Measurements from ENCODE around the gene FAM78B. TPM values are rescaled to one million over a fixed set of nuclear protein-coding genes. Genes with fewer than 3 reads are reported as not detected.
A peak's percentile ranks its signal among the peaks of the same experiment; 100 is the strongest.

Gene FAM78B
- total RNA-seq, 1 donor from 2014 or later, result 0.34 TPM

DNA sequence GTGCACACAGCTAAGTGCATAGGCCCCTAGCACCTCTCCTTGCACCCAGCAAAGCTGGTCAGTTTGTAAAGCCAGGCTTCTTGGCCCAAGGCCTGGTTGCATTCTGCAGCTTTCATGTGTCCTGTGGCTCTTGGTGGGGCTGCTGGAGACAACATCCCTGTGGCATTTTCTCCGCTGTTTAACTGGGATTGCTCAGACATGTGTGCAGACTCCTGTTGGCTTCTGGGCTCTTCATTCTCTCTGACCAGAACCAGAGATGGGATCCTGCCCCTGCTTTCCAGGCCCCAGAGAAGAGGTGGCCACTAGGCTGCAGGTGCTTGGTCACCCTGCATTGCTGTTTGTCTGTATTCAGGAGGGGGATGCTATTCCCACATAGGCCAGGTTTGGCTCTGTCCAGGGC lies 50.8 kb downstream of the FAM78B start:
- DNase-seq, result no peak

DNA sequence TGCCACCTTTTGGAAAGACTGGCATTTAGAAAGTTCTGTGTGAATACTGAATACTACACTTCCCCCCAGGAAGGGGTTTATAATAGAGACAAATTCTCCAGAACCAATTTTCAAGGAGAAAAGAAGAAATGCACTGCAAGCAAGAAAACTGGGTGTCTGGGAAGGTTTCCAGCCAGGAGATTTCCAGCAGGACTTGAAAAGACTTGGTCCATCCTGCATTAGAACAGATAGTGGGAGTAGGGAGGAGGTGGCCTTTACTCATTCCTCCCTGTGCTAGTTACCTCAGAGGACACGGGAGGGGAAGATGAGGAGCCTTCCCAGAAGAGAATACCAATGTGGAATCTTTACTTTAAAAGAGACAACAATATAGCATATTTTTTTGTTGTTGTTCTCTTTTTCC lies 52.4 kb downstream of the FAM78B start:
- DNase-seq, result no peak

DNA sequence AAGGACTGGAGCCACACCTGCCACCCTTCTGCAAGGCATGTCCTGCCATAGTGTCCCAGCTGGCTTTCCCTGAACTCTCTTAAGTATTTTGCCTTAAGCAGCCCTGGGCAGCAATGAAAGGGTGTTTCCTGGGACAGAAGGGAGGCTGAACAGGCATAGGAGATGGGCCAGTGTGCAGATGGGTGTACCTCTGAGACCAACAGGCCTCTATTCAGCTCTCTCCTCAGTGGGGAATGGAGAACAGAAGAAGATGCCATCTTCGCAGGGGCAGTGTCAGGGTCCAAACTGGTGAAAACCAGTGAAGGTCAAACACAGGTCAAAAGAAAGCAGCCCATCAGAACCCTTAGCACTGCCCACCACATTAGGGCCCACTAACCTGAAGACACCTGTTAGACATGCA lies 53.2 kb downstream of the FAM78B start:
- DNase-seq, result no peak

DNA sequence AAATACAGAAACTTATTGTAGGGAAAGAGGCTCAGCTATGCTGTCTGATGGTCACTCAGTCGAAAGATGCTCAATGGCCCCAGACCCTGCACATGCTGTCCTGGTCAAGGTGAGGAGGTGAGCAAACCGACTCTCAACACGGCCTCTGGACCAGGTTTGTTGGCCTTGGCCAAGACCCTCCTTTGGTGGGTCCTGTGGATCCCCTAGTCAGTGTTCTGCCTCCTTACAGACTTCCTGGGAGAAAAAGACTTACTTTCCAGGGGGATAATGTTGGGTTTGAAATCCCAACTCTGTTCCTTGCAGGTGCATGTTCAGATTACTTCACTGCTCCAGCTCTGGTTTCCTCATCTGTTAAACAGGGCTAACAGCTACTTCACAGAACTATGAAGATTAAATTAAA lies 53.8 kb downstream of the FAM78B start:
- no peak for DNase-seq

DNA sequence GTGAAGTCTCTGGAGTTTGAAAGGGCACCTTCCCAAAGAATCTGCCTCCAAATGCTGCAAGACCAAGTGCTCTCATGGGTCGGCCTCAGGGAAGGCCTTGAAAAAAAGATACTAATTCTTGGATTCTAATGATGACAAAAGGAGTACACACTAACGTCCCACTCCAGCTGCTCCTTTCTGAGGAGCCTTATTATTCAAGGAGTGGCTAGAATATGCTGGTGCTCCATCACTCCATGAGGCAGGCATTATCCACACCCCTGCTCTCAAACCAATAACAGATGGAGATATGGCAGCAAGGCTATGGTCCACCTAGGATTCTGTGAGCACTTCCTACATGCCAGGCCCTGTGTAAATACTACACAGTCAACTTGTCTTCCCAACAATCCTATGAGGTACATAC lies 54.4 kb downstream of the FAM78B start:
- DNase-seq, result no peak

DNA sequence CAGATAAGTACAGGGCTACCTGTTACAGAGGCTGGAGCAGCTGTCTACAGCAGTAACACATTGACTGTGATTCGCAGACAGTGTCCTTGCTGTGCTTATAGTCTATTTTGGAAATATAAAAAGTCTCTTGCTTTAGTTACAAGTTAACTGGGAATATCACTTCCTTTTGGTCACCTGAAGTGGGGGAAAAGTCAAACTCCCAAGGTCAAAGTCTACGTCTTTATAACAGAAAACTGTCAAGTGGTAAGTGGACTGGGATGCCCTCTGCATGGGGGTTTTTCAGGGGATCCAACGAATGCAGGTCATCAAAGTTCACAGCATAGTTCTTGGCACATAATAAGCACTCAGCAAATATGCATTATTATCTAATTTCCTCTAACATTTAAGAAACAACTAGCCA lies 55.4 kb downstream of the FAM78B start:
- DNase-seq, result no peak

DNA sequence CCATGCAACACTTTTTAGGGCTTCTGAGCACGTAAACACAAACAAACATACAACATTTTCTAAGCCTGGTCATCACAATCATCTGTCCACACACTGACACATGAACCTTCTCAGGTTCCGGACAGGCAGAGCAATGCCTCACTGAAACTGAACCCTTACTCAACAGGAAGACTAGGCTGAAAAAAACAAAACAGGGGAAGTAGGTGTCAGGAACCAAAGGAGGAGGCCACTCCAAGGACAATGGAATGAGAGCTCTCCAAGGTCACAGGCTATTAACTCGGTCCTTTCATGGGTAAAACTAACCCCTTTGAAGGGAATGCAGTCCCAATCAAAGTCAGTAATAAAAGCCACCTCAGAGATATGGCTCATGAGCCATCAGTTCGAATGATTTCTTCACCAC lies 76.6 kb downstream of the FAM78B start:
- no peak for DNase-seq

DNA sequence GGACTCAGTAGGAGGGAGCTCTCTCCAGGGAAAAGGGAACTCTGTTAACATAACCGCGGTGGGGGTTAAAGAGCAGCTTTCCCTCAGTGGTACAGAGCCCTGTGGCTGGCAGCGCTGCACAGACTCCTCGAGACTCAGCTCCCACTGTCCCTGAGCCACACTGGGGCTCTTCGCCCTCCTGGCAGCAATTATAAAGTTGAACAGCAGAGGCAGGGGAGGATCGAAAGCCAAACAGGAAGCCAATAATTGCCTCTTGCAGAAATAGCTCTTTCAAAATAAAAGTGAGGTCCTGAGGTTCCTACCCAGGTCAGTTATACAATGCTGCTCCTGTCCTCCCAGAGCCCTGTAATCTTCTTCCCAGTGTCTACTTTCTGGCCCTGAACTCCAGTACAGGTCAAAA lies 77.0 kb downstream of the FAM78B start:
- DNase-seq, result no peak

DNA sequence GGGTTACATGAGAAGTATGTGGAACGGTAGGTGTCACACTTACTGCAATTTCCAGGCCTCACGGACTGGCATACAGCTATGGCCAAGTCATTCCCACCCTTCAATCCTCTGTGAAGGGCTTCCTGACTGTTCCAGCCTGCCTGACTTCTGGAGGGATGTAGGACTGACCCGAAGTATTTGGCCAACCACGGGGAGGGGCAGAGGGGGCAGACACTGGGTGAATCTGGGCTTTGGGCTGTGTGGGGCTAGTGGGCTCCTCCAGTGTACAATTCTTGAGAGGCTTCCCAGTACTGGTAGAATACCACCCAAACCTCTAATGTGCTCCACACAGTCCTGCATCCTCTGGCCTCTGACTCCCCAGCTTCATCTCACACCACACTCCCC lies 78.2 kb downstream of the FAM78B start:
- DNase-seq, result no peak

DNA sequence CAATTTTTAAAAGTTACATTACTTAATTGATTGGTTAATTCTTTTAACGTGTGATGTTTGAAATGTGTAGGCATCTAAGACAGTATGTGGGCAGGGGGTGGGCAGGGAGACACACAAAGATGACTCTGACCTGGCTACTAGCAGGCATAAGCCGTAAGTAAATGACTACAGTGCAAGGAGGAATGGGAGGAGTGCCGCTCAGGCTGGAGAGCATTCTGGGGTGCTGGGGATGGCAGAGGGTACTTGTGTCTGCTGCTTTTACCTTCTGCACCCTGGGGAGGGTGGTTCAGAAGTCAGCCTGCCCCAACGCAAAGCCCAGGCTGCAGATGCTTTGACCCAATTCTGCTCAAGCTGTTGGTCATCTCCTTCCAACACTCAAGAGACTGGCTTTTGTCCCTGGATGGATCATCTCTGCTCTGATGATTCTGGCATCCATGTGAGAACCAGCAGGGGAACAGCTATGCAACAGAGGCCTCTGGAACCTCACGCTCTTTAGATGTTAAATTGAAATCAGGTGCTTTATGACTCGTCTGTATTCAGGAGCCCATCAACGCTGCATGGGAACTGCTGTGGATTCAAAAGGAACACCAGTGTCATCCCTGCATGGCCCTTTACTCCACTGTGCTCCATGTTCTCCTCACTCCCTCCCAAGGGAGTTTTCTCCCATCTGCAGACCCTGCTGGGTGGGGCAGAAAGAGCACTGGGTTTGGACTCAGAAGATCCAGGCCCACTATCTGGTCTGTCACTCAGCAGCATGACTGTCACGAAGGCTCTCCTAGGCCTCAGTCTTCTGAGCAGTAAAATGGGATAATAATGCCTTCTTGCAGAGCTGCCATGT lies 78.8 kb downstream of the FAM78B start:
- no peak for DNase-seq

DNA sequence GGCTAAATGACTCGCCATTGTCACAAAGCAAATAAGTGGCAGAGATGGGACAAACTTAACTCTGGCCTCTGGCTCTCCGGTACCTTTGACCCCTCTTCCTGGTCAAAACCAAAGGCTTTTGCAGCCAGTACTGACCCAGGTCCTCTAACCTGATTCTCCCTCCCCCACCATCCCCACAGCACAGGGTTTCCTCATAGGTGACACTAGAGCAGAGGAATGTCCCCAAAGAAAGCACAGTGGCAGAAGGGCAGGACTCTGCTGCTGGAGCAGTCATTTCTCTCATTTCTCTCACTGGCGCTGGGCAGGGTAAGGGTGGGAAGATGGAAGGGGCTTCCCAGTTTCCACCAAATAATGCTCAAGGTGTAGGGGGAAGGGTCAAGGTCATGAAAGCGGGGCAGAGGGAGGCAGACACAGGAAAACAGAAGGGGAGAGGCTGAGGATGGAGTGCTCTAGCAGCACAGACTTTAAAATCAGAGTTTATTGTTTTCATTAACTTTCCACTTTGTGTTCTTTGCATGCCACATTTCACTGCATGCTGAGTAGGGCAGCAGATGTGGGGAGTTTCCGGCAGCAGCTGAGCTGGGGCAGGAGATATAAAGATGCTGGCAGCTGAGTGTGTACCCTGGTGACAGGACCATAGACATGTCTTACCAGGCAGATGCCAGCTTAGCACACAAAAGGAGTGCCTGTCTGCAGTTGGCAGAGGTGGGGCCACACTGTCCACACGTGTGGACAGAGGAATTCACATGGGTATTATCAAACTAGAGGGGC lies 80.5 kb downstream of the FAM78B start:
- DNase-seq, result no peak

DNA sequence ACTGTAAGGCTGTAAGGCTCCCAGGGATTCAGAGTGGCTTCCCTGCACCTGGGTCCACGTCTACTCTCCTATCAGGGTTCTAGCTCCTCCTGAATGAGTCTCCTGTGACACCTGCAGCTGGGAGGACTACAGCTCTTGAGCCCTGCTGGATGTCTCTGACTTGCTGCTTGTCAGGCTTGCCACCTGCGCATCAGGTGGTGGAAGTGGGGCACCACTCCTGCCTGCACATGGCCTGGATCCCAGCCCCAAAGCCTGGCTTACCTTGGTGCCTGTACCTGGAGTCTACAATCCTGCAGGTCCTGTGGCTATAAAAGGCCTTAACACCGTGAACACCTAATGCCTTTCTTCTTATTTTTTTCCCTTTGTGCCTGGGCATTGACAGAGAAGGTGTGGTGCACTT lies 82.2 kb downstream of the FAM78B start:
- DNase-seq, result no peak

DNA sequence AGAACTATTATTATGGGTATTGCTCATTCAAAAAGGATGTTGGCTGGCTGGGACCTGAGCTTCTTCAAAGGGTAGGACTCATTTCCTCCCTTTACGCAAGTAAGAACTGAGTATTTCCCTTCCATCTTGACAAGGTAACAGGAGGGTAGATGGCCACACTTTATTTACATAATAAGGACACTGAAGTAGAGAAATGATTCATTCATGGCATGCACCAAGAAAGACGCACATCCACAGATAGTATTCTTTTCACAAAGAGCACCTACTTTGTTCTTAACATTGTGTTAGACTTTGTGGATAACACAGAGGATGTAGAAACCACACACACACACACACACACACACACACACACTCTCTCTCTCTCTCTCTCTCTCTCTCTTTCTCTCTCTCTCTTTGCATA lies 82.9 kb downstream of the FAM78B start:
- no peak for DNase-seq

DNA sequence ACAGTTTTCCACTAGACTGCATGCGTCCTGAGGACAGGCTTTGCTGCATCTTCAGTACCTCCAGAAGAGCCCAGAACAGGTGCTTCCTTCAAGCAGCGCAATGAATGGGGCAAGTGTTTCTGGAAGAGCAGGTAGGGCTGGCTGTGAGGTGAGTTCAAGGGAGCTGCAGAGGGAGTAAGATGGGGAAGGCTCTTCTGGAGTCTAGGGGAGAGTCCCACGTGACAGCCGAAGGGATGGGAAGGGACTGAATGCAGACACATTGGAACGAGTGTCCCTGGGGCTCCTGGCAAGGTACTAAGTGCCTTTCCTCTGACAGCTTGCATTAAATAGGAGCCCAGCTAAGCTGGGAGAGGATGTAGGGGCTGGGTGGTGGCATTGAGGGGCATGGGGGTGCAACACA lies 84.2 kb downstream of the FAM78B start:
- no peak for DNase-seq

DNA sequence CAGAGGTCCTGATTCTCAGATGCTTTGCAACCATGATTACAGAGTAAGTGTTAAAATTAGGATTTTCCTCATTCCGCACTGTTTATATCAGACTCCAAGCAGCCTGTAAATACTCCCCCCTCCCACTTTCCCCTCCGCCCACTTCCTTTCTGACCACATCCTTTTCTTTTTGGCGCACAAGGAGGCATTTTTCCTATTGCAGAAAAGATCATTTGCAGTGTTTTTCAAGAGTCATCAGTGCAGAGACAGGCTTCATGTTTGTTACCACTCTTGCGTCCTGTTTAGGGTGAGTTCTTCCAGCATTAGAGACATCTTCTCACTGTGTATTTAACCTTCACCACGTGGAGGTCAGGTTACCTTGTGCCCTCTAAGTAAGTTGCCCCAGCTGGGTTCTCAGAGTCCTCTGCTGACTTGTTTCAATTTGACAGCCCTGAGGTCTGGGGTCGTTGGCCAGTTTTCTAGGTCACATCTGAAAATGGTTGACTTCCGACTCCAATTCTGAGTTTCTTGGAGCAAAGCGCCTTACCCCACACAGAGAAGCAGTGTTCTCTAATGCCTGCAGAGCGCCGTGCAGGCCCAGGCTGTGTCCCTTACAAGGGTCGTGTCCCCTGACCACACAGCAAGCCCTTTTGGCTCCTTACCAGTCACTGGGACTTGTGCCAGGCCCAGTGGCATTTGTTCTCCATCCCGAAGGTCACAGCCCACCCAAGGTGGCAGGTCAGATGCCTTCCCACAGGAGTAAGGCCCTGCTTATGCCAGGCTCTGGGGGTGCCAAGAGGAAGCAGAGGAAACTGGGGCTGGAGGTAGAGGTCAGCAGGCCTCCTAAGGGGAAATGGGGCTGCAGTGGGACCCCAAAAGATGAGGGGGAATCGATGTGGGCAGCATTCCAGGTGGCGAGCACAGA lies 85.6 kb downstream of the FAM78B start:
- DNase-seq, result no peak

DNA sequence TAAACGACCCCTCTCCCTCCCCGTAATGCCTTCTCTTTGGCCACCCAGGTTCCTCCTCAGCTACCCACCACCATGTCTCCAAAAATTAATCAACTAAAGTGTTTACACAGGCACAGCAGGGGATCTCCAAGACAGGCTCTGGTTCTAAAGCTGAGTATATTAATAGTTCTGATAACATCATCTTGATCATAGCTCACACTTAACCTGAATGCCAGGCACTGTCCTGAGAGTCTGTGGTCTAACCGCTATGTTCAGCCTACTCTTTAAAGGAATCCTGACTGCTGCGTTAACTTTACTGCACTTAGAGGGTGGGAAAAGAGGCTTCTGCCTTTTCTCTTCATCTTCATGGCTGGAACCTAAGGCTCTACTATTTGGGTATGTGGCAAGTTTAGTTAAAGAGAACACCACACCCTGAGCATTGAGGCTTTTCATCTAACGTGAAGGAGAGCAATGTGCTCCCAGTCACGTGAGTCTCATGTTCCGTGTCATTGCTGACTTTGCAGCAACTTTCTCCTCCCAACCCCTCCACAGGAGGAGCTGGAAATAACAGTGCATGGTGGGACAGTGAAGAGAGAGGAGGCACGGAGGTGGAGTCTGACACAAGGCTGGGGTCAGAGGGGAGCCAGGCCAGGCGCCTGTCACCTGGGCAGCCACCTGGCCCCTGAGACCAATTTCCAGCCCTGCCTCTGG lies 86.4 kb downstream of the FAM78B start:
- no peak for DNase-seq

DNA sequence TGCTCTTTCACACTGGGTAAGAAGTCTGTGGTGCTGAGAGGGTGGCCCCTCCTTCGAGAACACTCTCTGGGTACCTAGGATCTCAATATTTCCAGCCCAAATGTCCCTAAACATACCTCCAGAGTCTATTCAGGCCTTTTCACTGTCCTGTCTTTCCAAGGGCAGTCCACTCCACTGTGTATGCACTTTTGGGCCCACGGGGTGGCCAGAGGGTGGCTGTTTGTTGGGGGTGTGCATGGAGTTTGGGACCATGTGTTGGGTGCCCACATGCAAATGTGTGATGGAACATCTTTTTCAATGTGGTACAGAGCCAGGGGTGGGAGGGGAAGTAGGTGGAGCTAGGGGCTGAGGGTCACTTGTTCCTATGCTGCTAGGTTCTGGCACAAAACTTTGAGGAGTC lies 87.5 kb downstream of the FAM78B start:
- DNase-seq, result no peak

DNA sequence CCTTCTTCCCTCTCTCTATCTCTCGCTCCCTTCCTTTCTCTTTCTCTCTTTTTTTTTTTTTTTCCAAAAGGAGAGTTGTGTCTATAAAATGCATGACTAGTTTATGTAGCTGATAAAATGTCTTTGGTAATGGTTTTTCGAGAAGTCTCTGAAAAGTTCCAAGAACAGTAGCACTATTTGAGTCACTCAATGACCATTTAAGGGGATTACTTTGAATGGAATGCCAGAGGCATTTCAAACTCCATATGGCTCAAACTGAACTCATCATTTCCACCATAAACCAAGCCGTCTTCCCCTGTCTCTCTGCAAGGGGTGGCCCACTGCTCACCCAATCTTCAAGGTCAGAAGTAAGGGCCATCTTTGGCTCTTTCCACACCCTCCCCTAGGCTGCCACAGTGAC lies 93.3 kb downstream of the FAM78B start:
- DNase-seq, result no peak

DNA sequence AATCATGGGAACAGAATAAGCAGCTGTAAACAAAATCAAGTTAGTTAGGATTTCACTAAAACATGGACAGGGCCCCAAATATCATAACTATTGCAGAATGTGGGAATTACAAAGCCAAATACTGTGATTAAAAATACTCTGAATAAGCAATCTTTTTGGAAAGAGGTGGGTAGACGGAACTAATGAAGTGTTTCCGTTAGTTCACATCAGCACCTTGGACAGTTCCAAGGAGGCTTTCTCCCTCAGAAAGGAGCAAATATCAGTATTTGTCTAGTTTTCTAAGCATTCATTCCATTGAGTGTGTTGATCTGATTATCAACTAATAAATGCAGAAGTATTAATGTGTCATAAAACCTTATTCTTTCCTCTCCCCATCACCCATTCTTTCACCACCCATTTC lies 97.4 kb downstream of the FAM78B start:
- DNase-seq, result peak; percentile 5

DNA sequence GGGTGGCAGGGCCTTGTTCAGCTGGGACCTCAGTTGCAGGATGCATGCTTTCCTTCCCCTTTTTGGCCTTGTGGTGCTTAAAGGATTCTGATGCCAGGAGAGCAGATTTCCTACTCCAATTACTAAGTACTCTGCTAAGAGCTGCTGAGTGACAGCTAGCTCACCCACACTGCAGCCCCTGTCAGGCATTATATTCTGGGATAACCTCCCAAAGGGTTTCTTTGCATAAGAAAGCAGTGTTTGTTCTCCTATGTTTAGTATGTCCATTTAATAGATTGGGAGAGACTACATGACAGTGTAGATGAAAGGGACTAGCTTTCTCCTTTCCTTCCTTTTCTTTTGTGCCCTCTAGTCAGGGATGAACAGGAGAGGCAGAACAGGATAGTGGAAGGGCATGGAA lies 100.7 kb downstream of the FAM78B start:
- no peak for DNase-seq

DNA sequence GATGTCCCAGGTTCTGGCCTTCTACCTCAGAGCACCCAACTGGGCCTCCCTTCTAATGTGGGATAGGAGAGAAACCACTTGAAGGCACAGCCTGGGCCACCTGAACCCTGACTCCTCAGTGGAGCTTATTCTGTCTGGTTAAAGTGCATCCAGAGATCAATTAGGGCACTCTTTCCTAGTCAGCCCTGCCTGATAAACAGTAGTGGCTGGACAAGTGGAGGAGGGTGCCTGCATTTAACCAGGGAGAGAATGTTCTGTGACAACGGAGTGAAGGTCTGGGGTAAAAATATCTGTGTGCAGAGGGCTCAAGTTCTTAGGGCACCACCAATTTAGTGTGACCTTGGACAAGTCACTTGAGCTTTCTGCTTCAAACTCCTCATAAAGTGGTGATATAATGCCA lies 101.8 kb downstream of the FAM78B start:
- no peak for DNase-seq

DNA sequence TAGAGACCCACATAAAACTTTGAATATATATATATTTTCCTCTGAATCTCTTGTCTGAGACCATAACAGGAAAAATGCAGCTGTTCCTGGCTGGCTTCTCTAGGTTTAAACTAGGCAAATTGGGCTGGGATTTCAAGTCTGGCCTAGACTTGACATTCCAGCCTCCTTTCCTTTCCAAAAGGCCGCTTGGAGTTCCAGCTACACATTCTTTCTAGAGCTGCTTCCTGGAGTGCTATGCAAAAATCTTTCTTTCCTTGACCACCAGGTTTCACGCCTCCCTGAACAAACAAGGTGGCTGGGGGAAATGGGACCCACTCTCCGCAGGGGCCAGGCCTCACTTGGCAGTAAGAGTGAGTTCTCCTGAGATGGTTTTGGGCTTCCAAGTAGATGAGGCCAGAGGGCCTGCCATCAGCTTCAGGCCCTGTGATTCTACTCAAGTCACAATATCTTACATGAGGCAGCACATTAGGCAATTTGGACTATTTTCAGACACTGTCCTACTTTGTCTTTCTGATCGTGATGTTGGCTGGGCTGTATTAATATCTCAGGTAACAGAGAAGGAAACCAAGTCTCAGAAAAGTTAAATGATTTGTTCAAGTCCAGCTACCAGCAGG lies 102.4 kb downstream of the FAM78B start:
- no peak for DNase-seq

Measured in dermis blood vessel endothelial cell (primary cell).